ENCODE measurements around the gene CDH13.

Gene CDH13

GRCh38 chr16:82945420-82946101 lies 318.8 kb downstream of the CDH13 start:
- no peak overlapping the region for H3K4me3 ChIP-seq (ENCODE audit: low read depth, low read length)
- TF ChIP-seq, protein P1, sequence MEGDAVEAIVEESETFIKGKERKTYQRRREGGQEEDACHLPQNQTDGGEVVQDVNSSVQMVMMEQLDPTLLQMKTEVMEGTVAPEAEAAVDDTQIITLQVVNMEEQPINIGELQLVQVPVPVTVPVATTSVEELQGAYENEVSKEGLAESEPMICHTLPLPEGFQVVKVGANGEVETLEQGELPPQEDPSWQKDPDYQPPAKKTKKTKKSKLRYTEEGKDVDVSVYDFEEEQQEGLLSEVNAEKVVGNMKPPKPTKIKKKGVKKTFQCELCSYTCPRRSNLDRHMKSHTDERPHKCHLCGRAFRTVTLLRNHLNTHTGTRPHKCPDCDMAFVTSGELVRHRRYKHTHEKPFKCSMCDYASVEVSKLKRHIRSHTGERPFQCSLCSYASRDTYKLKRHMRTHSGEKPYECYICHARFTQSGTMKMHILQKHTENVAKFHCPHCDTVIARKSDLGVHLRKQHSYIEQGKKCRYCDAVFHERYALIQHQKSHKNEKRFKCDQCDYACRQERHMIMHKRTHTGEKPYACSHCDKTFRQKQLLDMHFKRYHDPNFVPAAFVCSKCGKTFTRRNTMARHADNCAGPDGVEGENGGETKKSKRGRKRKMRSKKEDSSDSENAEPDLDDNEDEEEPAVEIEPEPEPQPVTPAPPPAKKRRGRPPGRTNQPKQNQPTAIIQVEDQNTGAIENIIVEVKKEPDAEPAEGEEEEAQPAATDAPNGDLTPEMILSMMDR (IDR thresholded peaks at IDR 0.05; ENCODE audit: low read depth, low read length): no peak

DNA sequence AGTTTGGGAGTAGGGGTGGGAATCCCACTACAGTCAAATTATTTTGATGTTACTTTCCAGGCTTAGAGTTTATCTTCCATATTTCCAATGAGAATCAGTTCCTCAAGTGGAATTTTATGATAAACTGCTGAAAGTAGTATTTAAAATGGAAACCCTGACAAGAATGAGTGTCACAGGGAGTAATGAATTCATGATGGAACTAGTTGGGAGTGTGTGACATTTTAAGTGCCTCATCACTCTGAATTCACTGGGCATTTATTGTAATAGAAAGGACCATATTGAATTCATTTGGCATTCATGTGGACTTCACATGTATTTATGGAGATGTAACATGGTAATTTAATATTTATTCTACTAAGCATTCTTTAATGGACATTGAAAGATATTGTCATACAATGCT lies 320.9 kb downstream of the CDH13 start:
- TF ChIP-seq, protein P1 (IDR thresholded peaks at IDR 0.05; ENCODE audit: low read depth, low read length): no peak
- no peak overlapping the region for H3K4me3 ChIP-seq (ENCODE audit: low read depth, low read length)

- no peak overlapping the region for H3K4me3 ChIP-seq (ENCODE audit: low read depth, low read length)
- TF ChIP-seq, protein P1 (IDR thresholded peaks at IDR 0.05; ENCODE audit: low read depth, low read length): no peak
Measured at GRCh38 chr16:82949016-82949415, 322.2 kb downstream of the CDH13 start.

- no peak overlapping the region for H3K4me3 ChIP-seq (ENCODE audit: low read depth, low read length)
- TF ChIP-seq, protein P1 (IDR thresholded peaks at IDR 0.05; ENCODE audit: low read depth, low read length): no peak
Measured at GRCh38 chr16:82953517-82953916, 326.7 kb downstream of the CDH13 start.

- H3K4me3 ChIP-seq (ENCODE audit: low read depth, low read length): no peak overlapping the region
- TF ChIP-seq, protein P1 (IDR thresholded peaks at IDR 0.05; ENCODE audit: low read depth, low read length): no peak
Measured at GRCh38 chr16:82954224-82954929, 327.6 kb downstream of the CDH13 start.

GRCh38 chr16:82955741-82956348 lies 329.1 kb downstream of the CDH13 start:
- no peak overlapping the region for H3K4me3 ChIP-seq (ENCODE audit: low read depth, low read length)
- TF ChIP-seq, protein P1 (IDR thresholded peaks at IDR 0.05; ENCODE audit: low read depth, low read length): no peak

- no peak overlapping the region for H3K4me3 ChIP-seq (ENCODE audit: low read depth, low read length)
- TF ChIP-seq, protein P1 (IDR thresholded peaks at IDR 0.05; ENCODE audit: low read depth, low read length): no peak
Measured at GRCh38 chr16:82957212-82957611, 330.4 kb downstream of the CDH13 start.
